NCI-H2227 treated with DMSO at 0.1 percent for 48 hours (cell line): ENCODE measurements around the gene NTM.
"Not testable (repeated sequence)": the region's sequence is repeated elsewhere in the genome, so short reads cannot be mapped to it uniquely, and the experiment has no call there.

Experiments used
- DNase-seq: peaks from one replicate; lab custom pipeline; 2025; lab: John Stamatoyannopoulos, UW

Gene NTM

GRCh38 chr11:132358573-132358953, 988.1 kb downstream of the NTM start:
- no peak for DNase-seq

GRCh38 chr11:132361011-132361550, 990.7 kb downstream of the NTM start:
- DNase-seq, result no peak

- DNase-seq, result no peak
These were observed 995.2 kb downstream of the NTM start for GRCh38 chr11:132365650-132366049.

- DNase-seq, result no peak
These were observed 996.9 kb downstream of the NTM start for GRCh38 chr11:132367293-132367692.

GRCh38 chr11:132370114-132370513, 999.7 kb downstream of the NTM start:
- DNase-seq, result not testable (repeated sequence)

- no peak for DNase-seq
These were observed 1003.2 kb downstream of the NTM start for GRCh38 chr11:132373405-132374143.

- DNase-seq, result no peak
These were observed 1009.1 kb downstream of the NTM start for GRCh38 chr11:132379540-132379939.
